T-helper 2 cell treated with Interferon-gamma antibody and Interleukin-4, amounts not matched to agents 5 μg/mL and 100 μg/mL, for 36 hours (primary cell): ENCODE data around the gene GPR33.
A peak's percentile ranks its signal among the peaks of the same experiment; 100 is the strongest.
"Not testable (repeated sequence)": the region's sequence is repeated elsewhere in the genome, so short reads cannot be mapped to it uniquely, and the experiment has no call there.

Experiments used
- DNase-seq: peaks from one replicate; pipeline ENCODE4 v3.0.0; 2021; ENCODE audit warnings: low spot score
- H3K27ac Mint-ChIP-seq: one replicate; pipeline ENCODE4 v1.8.0; 2021; ENCODE audit warnings: mild to moderate bottlenecking, mixed read lengths
- H3K27me3 Mint-ChIP-seq: one replicate; pipeline ENCODE4 v1.8.0; 2021; ENCODE audit warnings: low read depth, mixed read lengths
- H3K36me3 Mint-ChIP-seq: one replicate; pipeline ENCODE4 v1.8.0; 2021; ENCODE audit warnings: low read depth, mixed read lengths
- H3K4me1 Mint-ChIP-seq: one replicate; pipeline ENCODE4 v1.8.0; 2021; ENCODE audit warnings: low read depth, mixed read lengths
- H3K4me3 Mint-ChIP-seq: one replicate; pipeline ENCODE4 v1.8.0; 2022; ENCODE audit warnings: mild to moderate bottlenecking, moderate library complexity, mixed read lengths
- H3K9me3 Mint-ChIP-seq: one replicate; pipeline ENCODE4 v1.8.0; 2021; ENCODE audit warnings: mixed read lengths

Gene GPR33

GRCh38 chr14:31484754-31485153 lies 3.1 kb downstream of the GPR33 start:
- Mint-ChIP-seq H3K9me3 (no peaks in the 10 kb centered on the region), H3K27me3 (peaks cover 10% of the 10 kb centered on the region), H3K36me3 (no peaks in the 10 kb centered on the region), H3K4me1 (no peaks in the 10 kb centered on the region), H3K4me3 (no peak overlapping the region), H3K27ac (no peak overlapping the region)
- no peak for DNase-seq

GRCh38 chr14:31480156-31480555 lies 7.7 kb downstream of the GPR33 start:
- Mint-ChIP-seq H3K36me3 (no peaks in the 10 kb centered on the region), H3K4me3 (no peak overlapping the region), H3K27ac (no peak overlapping the region)

GRCh38 chr14:31479027-31479426 lies 8.8 kb downstream of the GPR33 start:
- H3K27ac Mint-ChIP-seq: no peak overlapping the region
- H3K27me3 Mint-ChIP-seq: peaks cover 7% of the 10 kb centered on the region
- H3K36me3 Mint-ChIP-seq: no peaks in the 10 kb centered on the region
- no peaks in the 10 kb centered on the region for H3K9me3 Mint-ChIP-seq
- no peak overlapping the region for H3K4me3 Mint-ChIP-seq
- no peaks in the 10 kb centered on the region for H3K4me1 Mint-ChIP-seq
- DNase-seq: no peak

More at GRCh38 chr14:31480156-31480555, 7.7 kb downstream of the GPR33 start:
- no peak for DNase-seq
- Mint-ChIP-seq H3K9me3 (no peaks in the 10 kb centered on the region), H3K4me1 (no peaks in the 10 kb centered on the region), H3K27me3 (peaks cover 7% of the 10 kb centered on the region)

- H3K4me3 Mint-ChIP-seq: no peak overlapping the region
- no peaks in the 10 kb centered on the region for H3K36me3 Mint-ChIP-seq
- no peak for DNase-seq
- H3K27me3 Mint-ChIP-seq: peaks cover 7% of the 10 kb centered on the region
- H3K9me3 Mint-ChIP-seq: no peaks in the 10 kb centered on the region
- H3K4me1 Mint-ChIP-seq: no peaks in the 10 kb centered on the region
- H3K27ac Mint-ChIP-seq: no peak overlapping the region
These were observed 10.6 kb downstream of the GPR33 start for GRCh38 chr14:31477248-31477647.

- H3K4me1 Mint-ChIP-seq: no peaks in the 10 kb centered on the region
- no peaks in the 10 kb centered on the region for H3K36me3 Mint-ChIP-seq
- H3K9me3 Mint-ChIP-seq: no peaks in the 10 kb centered on the region
- no peak for DNase-seq
- no peak overlapping the region for H3K27ac Mint-ChIP-seq
- peaks cover 4% of the 10 kb centered on the region for H3K27me3 Mint-ChIP-seq
- H3K4me3 Mint-ChIP-seq: peak overlapping the region; percentile 18
These were observed 11.5 kb downstream of the GPR33 start for GRCh38 chr14:31476131-31476866.

- Mint-ChIP-seq H3K4me3 (no peak overlapping the region), H3K27ac (no peak overlapping the region), H3K36me3 (no peaks in the 10 kb centered on the region), H3K27me3 (no peaks in the 10 kb centered on the region), H3K9me3 (no peaks in the 10 kb centered on the region), H3K4me1 (no peaks in the 10 kb centered on the region)
- DNase-seq: no peak
These were observed 21.3 kb downstream of the GPR33 start for GRCh38 chr14:31466554-31466953.

GRCh38 chr14:31465111-31465510 lies 22.7 kb downstream of the GPR33 start:
- no peak overlapping the region for H3K27ac Mint-ChIP-seq
- H3K4me3 Mint-ChIP-seq: no peak overlapping the region
- peaks cover 5% of the 10 kb centered on the region for H3K27me3 Mint-ChIP-seq
- H3K4me1 Mint-ChIP-seq: no peaks in the 10 kb centered on the region
- H3K36me3 Mint-ChIP-seq: no peaks in the 10 kb centered on the region
- H3K9me3 Mint-ChIP-seq: no peaks in the 10 kb centered on the region
- DNase-seq: no peak

GRCh38 chr14:31462450-31462849 lies 25.4 kb downstream of the GPR33 start:
- H3K27ac Mint-ChIP-seq, H3K27me3 Mint-ChIP-seq, H3K4me3 Mint-ChIP-seq, H3K9me3 Mint-ChIP-seq, H3K36me3 Mint-ChIP-seq, DNase-seq: not testable (repeated sequence)
- peaks cover 12% of the 10 kb centered on the region for H3K4me1 Mint-ChIP-seq

GRCh38 chr14:31461545-31461944 lies 26.3 kb downstream of the GPR33 start:
- DNase-seq: no peak
- Mint-ChIP-seq H3K27ac (no peak overlapping the region), H3K36me3 (no peaks in the 10 kb centered on the region), H3K4me3 (no peak overlapping the region), H3K4me1 (peaks cover 14% of the 10 kb centered on the region), H3K27me3 (peaks cover 7% of the 10 kb centered on the region), H3K9me3 (no peaks in the 10 kb centered on the region)

GRCh38 chr14:31457665-31458659 lies 29.9 kb downstream of the GPR33 start:
- no peak for DNase-seq
- Mint-ChIP-seq H3K4me3 (peak overlapping the region; percentile 97), H3K36me3 (no peaks in the 10 kb centered on the region), H3K27ac (peak overlapping the region; percentile 97), H3K4me1 (peaks cover 32% of the 10 kb centered on the region), H3K27me3 (peaks cover 7% of the 10 kb centered on the region), H3K9me3 (no peaks in the 10 kb centered on the region)

- DNase-seq: peak; percentile 88
- Mint-ChIP-seq H3K4me1 (peaks cover 32% of the 10 kb centered on the region), H3K36me3 (peaks cover 4% of the 10 kb centered on the region), H3K9me3 (no peaks in the 10 kb centered on the region), H3K4me3 (peak within 1 kb of the TSS; percentile 97), H3K27ac (peak within 1 kb of the TSS; percentile 97), H3K27me3 (peaks cover 7% of the 10 kb centered on the region)
These were observed 30.8 kb downstream of the GPR33 start, which contains the start of gene DTD2 for GRCh38 chr14:31456841-31457664. TSS of gene DTD2 (minus strand) at chr14:31457506. CDS start at chr14:31457393, 113 bp downstream.

GRCh38 chr14:31449971-31450610 lies 37.7 kb downstream of the GPR33 start:
- peaks cover 14% of the 10 kb centered on the region for H3K36me3 Mint-ChIP-seq
- no peaks in the 10 kb centered on the region for H3K27me3 Mint-ChIP-seq
- H3K27ac Mint-ChIP-seq: no peak overlapping the region
- H3K4me1 Mint-ChIP-seq: peaks cover 10% of the 10 kb centered on the region
- no peak for DNase-seq
- no peak overlapping the region for H3K4me3 Mint-ChIP-seq
- no peaks in the 10 kb centered on the region for H3K9me3 Mint-ChIP-seq

- Mint-ChIP-seq H3K9me3 (no peaks in the 10 kb centered on the region), H3K36me3 (peaks cover 15% of the 10 kb centered on the region)
These were observed 38.7 kb downstream of the GPR33 start for GRCh38 chr14:31449136-31449535.

More at GRCh38 chr14:31449136-31449535, 38.7 kb downstream of the GPR33 start:
- no peak overlapping the region for H3K27ac Mint-ChIP-seq
- no peak for DNase-seq
- peaks cover 3% of the 10 kb centered on the region for H3K4me1 Mint-ChIP-seq
- H3K4me3 Mint-ChIP-seq: no peak overlapping the region
- H3K27me3 Mint-ChIP-seq: no peaks in the 10 kb centered on the region
